Astrocyte (in vitro differentiated cells and primary cell): ENCODE results near the gene CHST6. TPM values are rescaled to one million over a fixed set of nuclear protein-coding genes. Genes with fewer than 3 reads are reported as not detected.

Experiments
- DNase-seq: peaks from one replicate; pipeline ENCODE4 v3.0.0-alpha.2; 2010; ENCODE audit warnings: low read depth
- FAIRE-seq: peaks from 2 replicates; lab custom pipeline; 2011; peaks lifted over from hg19 to GRCh38; lab: Jason Lieb, UNC
- H2AFZ ChIP-seq: 2 replicates; pipeline ENCODE4 v1.6.0; 2012; ENCODE audit warnings: low read depth, low read length, inconsistent platforms
- H3K27ac ChIP-seq: 2 replicates; pipeline ENCODE4 v1.5.1; 2011; ENCODE audit warnings: low read depth, low read length, inconsistent platforms
- H3K27me3 ChIP-seq: 2 replicates; pipeline ENCODE4 v1.6.0; 2011; ENCODE audit warnings: low read length, inconsistent platforms; ENCODE audit not compliant: insufficient read depth
- H3K36me3 ChIP-seq: 2 replicates; pipeline ENCODE4 v1.5.1; 2011; ENCODE audit warnings: low read length, inconsistent platforms; ENCODE audit not compliant: insufficient read depth
- H3K4me1 ChIP-seq: 2 replicates; pipeline ENCODE4 v1.5.1; 2011; ENCODE audit warnings: low read length, inconsistent platforms; ENCODE audit not compliant: insufficient read depth
- H3K4me2 ChIP-seq: 2 replicates; pipeline ENCODE4 v1.6.0; 2012; ENCODE audit warnings: low read length, inconsistent platforms
- H3K4me3 ChIP-seq: 2 replicates; pipeline ENCODE4 v1.5.1; 2011; ENCODE audit warnings: low read depth, mild to moderate bottlenecking, low read length, inconsistent platforms; ENCODE audit not compliant: insufficient read depth
- H3K79me2 ChIP-seq: 2 replicates; pipeline ENCODE4 v1.6.0; 2012; ENCODE audit warnings: mild to moderate bottlenecking, low read length, inconsistent platforms; ENCODE audit not compliant: insufficient read depth
- H3K9ac ChIP-seq: 2 replicates; pipeline ENCODE4 v1.6.0; 2012; ENCODE audit warnings: mild to moderate bottlenecking, low read length, inconsistent platforms
- H3K9me3 ChIP-seq: 2 replicates; pipeline ENCODE4 v1.5.1; 2012; ENCODE audit warnings: low read depth, mild to moderate bottlenecking, low read length, inconsistent platforms; ENCODE audit not compliant: insufficient read depth
- H4K20me1 ChIP-seq: 2 replicates; pipeline ENCODE4 v1.6.0; 2012; ENCODE audit warnings: low read length, inconsistent platforms; ENCODE audit not compliant: insufficient read depth
- H3K27ac Mint-ChIP-seq: one replicate; pipeline ENCODE4 v1.8.0; 2021; ENCODE audit warnings: mild to moderate bottlenecking, mixed read lengths; ENCODE audit not compliant: unreplicated experiment
- H3K27me3 Mint-ChIP-seq: one replicate; pipeline ENCODE4 v1.8.0; 2021; ENCODE audit warnings: low read depth, mixed read lengths; ENCODE audit not compliant: unreplicated experiment
- H3K36me3 Mint-ChIP-seq: one replicate; pipeline ENCODE4 v1.8.0; 2021; ENCODE audit warnings: low read depth, mixed read lengths; ENCODE audit not compliant: unreplicated experiment
- H3K4me1 Mint-ChIP-seq: one replicate; pipeline ENCODE4 v1.8.0; 2021; ENCODE audit warnings: low read depth, mixed read lengths; ENCODE audit not compliant: unreplicated experiment
- H3K4me3 Mint-ChIP-seq: one replicate; pipeline ENCODE4 v1.8.0; 2021; ENCODE audit warnings: mild to moderate bottlenecking, moderate library complexity, mixed read lengths; ENCODE audit not compliant: unreplicated experiment
- H3K9me3 Mint-ChIP-seq: one replicate; pipeline ENCODE4 v1.8.0; 2021; ENCODE audit warnings: mild to moderate bottlenecking, mixed read lengths; ENCODE audit not compliant: unreplicated experiment
- CTCF ChIP-seq: IDR thresholded peaks from 2 replicates; pipeline ENCODE4 v1.5.1; 2011; ENCODE audit warnings: low read depth, mild to moderate bottlenecking, inconsistent platforms, low read length, moderate library complexity; ENCODE audit not compliant: insufficient read depth
- EZH2 ChIP-seq: IDR thresholded peaks from 2 replicates; pipeline ENCODE4 v1.6.1; 2012; ENCODE audit warnings: mild to moderate bottlenecking, low read length, inconsistent platforms; ENCODE audit not compliant: insufficient read depth
- total RNA-seq: library from RNA; stranded (reverse); gene quantifications from 2 replicates; pipeline ENCODE4 v1.2.1, GENCODE V29; 2021

The CHST6 gene
- total RNA-seq, 1 donor from 2014 or later = 2.5 TPM

- Histone ChIP-seq H3K9me3 (no peaks in the 10 kb centered on the region), H3K27ac (no peak overlapping the region), H4K20me1 (peaks cover 94% of the 10 kb centered on the region), H3K4me3 (no peak overlapping the region), H3K9ac (no peak overlapping the region), H3K27me3 (no peaks in the 10 kb centered on the region), H3K79me2 (peaks cover 96% of the 10 kb centered on the region), H3K36me3 (no peaks in the 10 kb centered on the region), H3K4me2 (no peak overlapping the region), H3K4me1 (peaks cover 3% of the 10 kb centered on the region), H2AFZ (no peak overlapping the region)
- DNase-seq (no peak), FAIRE-seq (no peak)
- Mint-ChIP-seq H3K9me3 (no peaks in the 10 kb centered on the region), H3K27ac (no peak overlapping the region), H3K27me3 (no peaks in the 10 kb centered on the region), H3K4me3 (no peak overlapping the region), H3K4me1 (peaks cover 13% of the 10 kb centered on the region), H3K36me3 (no peaks in the 10 kb centered on the region)
- no peak for TF ChIP-seq CTCF
- TF ChIP-seq EZH2 = no peak
Measured at GRCh38 chr16:75458439-75458838, 36.8 kb downstream of the CHST6 start.

- Histone ChIP-seq H4K20me1 (peaks cover 94% of the 10 kb centered on the region), H3K27me3 (no peaks in the 10 kb centered on the region), H3K9ac (no peak overlapping the region), H3K27ac (no peak overlapping the region), H3K4me3 (no peak overlapping the region), H3K36me3 (no peaks in the 10 kb centered on the region), H3K9me3 (no peaks in the 10 kb centered on the region), H2AFZ (no peak overlapping the region), H3K4me1 (peaks cover 1% of the 10 kb centered on the region), H3K79me2 (peaks cover 96% of the 10 kb centered on the region), H3K4me2 (no peak overlapping the region)
- Mint-ChIP-seq H3K4me3 (no peak overlapping the region), H3K27me3 (no peaks in the 10 kb centered on the region), H3K36me3 (no peaks in the 10 kb centered on the region), H3K9me3 (no peaks in the 10 kb centered on the region), H3K4me1 (peaks cover 12% of the 10 kb centered on the region), H3K27ac (no peak overlapping the region)
- FAIRE-seq (no peak), DNase-seq (no peak)
- TF ChIP-seq CTCF (no peak), EZH2 (no peak)
Measured at GRCh38 chr16:75458029-75458428, 37.2 kb downstream of the CHST6 start.

GRCh38 chr16:75457485-75458021, 37.7 kb downstream of the CHST6 start:
- Mint-ChIP-seq H3K27me3 (no peaks in the 10 kb centered on the region), H3K36me3 (peaks cover 2% of the 10 kb centered on the region), H3K27ac (no peak overlapping the region), H3K4me1 (peaks cover 10% of the 10 kb centered on the region), H3K9me3 (no peaks in the 10 kb centered on the region), H3K4me3 (no peak overlapping the region)
- no peak overlapping the region for H3K4me3 ChIP-seq
- H3K27ac ChIP-seq = no peak overlapping the region
- H3K9me3 ChIP-seq = no peaks in the 10 kb centered on the region
- no peaks in the 10 kb centered on the region for H3K36me3 ChIP-seq
- peaks cover 94% of the 10 kb centered on the region for H4K20me1 ChIP-seq
- no peak overlapping the region for H3K9ac ChIP-seq
- H3K79me2 ChIP-seq = peaks cover 96% of the 10 kb centered on the region
- H3K4me1 ChIP-seq = no peaks in the 10 kb centered on the region
- H3K27me3 ChIP-seq = no peaks in the 10 kb centered on the region
- no peak overlapping the region for H2AFZ ChIP-seq
- no peak overlapping the region for H3K4me2 ChIP-seq
- DNase-seq (no peak), FAIRE-seq (no peak)
- TF ChIP-seq CTCF (no peak), EZH2 (no peak)
